Measurements from ENCODE around the gene RASL10A.

Gene RASL10A

GRCh38 chr22:29301716-29302401 is 13.6 kb downstream of the RASL10A start:
- no peak for DNase-seq

DNA sequence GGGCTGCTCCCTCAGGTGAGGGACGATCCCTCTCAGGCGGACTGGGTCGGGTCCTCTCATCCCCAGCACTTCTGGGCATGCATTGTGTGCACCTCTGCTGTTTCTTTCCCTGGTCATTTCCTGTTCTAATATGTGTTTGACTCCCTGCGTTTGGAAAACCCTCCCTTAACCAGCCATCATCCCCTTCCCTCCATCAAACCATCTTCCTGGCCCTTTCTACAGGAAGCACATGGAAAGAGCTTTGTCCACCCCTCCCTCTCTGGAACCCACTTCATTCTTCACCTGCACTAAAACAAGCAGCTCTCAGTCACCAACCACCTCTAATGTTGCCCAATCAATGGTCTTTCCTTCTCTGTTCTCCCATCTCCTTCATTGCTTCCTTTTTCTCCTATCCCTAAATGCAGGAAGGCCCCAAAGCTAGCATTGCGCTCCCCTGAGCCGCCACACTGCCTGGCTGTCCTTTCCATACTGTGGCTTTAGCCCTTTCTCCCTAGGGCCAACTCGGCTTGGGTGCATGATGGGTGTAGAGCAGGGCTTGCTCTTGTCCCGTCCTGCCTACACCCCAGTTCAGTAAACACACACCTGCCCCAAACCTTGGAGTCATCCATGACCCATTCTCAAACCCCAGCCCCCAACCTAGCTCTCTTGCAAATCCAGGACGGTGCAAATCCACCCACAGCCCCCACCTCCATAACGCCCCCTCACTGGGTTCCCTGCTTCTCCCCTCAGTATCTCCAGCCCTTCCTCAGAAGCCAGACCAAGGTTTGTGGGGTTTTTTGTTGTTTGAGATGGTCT is 14.5 kb downstream of the RASL10A start:
- no peak for DNase-seq

- DNase-seq, result no peak
These were observed 15.1 kb downstream of the RASL10A start for GRCh38 chr22:29300467-29300806.

GRCh38 chr22:29299136-29299900 is 16.2 kb downstream of the RASL10A start:
- no peak for DNase-seq

DNA sequence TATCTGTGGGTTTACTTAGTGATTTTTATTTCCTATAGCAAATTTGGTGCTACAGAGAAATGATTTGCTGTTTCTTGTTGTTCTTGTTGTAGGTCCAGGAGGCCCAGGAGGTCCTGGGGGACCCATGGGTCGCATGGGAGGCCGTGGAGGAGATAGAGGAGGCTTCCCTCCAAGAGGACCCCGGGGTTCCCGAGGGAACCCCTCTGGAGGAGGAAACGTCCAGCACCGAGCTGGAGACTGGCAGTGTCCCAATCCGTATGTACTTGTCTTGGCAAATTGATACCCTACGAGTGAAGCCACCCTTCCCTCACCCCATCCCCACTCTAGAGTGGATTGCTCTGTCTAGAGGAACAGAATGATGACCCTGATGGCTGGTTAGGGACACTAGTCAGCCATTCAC is 16.9 kb downstream of the RASL10A start:
- no peak for DNase-seq

GRCh38 chr22:29292379-29292778 is 23.1 kb downstream of the RASL10A start:
- no peak for DNase-seq

- no peak for DNase-seq
These were observed 24.3 kb downstream of the RASL10A start for GRCh38 chr22:29291215-29291614.

GRCh38 chr22:29290061-29290460 is 25.4 kb downstream of the RASL10A start:
- DNase-seq, result no peak

DNA sequence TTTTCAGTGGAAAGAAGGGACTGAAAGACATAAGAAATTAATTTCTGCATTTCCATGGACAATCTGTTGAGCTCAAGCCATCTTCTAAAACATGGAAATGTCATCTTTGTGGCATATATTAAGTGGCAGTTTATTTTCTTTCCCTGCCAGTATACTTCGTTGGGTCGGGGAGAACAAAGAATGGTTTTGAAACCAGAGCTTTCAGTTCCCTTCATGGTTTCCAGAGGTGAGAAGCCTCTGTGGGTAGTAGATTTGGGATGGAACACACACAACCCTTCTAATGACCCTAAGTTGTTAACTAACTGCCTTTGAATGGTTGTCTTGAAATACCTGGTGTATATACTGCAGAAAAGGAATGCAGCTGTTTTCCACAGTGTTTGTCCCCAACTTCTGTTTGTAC is 26.7 kb downstream of the RASL10A start:
- DNase-seq, result no peak

DNA sequence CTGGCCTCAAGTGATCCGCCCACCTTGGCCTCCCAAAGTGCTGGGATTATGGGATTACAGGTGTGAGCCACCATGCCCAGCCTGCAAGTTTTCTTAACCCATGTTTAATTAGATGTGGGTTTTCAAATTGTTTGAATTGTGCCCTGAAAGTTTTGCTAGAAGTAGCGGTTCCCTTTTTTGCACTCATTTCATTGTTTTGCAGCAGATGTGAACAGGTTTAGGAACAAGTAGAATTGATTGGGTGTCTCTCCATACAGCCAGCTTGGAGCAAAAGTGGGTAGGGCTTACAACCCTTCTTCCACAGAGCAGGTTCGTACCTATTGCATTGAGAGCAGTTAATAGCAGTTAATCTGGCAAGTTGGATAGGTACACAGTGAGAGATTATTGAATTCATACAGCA is 31.3 kb downstream of the RASL10A start:
- no peak for DNase-seq

DNA sequence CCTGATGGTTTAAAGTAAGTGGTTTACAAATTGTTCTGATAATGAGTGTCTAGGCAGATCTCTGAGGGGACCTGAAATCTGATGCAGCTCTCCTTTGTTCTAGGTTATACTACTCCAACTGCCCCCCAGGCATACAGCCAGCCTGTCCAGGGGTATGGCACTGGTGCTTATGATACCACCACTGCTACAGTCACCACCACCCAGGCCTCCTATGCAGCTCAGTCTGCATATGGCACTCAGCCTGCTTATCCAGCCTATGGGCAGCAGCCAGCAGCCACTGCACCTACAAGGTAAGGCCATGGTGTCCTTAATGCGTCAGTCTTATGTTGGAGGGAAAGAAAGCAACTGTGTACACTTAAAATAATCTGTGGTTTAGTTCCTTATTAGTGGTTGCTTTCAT is 37.6 kb downstream of the RASL10A start:
- DNase-seq, result no peak

DNA sequence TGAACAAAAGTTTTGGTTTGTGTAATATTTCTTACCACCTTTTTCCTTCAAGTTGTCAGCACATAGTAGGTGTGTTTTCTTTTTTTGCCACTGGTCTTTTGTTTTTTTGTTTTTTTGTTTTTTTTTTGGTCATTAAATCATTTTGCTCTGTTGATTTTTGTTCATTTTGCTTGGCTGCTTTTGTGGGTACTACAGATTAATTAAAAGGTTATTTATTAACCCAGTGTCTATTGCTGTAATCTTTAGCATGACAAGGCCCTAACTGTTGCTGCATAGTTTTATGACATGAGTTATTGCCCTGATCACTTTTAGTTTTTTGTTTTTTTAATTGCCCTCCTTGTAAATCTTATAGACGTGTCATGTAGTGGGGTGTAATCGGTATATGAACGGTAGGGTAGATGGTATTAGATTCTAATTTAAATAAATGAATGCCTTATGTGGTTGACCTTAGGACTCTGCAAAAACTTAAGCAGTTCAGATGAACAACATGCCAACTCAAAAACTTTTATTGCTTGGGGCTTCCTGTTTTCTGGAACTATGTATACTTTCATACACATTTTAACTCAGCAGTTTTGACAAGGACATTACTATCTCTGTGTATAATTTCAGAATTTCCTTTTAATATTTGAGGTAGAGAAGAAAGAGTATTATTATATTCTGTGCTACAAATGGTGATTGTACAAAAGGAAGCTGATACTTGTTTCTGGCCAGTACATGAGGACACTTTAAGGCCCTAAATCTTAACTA is 39.5 kb downstream of the RASL10A start:
- no peak for DNase-seq

DNA sequence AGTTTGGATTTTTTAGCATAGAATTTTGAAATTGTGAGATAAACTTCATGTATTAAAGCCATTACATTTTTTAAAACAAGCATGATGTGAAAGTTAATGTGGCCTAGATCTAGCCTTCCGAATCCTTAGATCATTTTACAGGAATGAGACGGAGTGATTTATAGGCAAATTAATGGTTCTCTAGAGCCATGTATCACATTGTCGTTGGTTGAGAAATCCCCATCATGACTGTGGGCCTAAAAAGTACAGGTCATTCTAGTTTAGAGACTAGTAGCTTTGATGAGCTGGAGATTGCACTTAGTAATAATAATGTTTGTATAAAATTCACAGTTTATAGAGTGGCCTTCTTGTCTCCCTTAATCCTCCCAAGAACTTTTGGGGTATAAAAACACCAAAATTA is 40.3 kb downstream of the RASL10A start:
- DNase-seq, result no peak

GRCh38 chr22:29272624-29273023 is 42.9 kb downstream of the RASL10A start:
- no peak for DNase-seq

GRCh38 chr22:29270475-29271271 is 44.8 kb downstream of the RASL10A start:
- peak; percentile 44 for DNase-seq

GRCh38 chr22:29269731-29270474 is 45.6 kb downstream of the RASL10A start:
- DNase-seq, result peak; percentile 32

GRCh38 chr22:29269230-29269604 is 46.3 kb downstream of the RASL10A start:
- peak; percentile 5 for DNase-seq

DNA sequence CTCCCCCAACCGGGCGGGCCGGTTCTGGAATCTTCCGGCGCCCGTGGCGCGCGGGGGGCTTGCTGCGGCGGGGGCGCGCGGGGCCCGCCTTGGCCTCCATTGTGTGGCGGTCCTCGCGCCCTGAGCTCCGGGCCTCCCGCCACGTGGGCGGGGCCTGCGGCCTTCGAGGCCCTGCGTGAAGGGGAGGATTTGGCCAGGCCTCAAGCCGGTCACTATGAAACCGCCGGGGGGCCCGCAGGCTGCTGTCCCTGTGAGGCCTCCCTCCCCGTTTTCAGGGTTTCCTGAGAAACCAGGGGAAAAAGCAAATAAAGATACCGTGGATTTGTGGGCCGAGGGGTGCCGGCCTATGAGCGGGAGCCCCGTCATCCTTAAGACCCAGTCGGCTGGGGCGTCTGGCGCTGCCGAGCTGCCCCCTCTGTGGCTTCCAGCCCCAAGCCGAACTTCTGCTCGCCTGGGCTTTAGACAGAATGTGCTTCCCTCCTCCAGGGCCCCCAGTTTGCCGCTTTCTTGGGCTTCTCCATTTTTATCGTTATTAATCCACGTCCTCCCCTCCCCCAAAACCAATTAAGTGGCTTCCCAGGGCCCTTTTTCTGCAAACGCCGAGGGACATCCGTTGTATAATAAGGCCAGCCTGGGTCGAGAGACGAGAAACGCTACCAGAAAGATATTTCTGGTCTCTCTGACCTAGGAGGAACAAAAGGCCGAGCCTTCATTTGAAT is 46.8 kb downstream of the RASL10A start:
- peak; percentile 58 for DNase-seq

- peak; percentile 98 for DNase-seq
These were observed 47.5 kb downstream of the RASL10A start, which contains the start of the genes EWSR1 and RHBDD3 for GRCh38 chr22:29267858-29268510. EWSR1 (plus strand) TSS chr22:29268268; CDS start chr22:29268337, 69 bp downstream. RHBDD3 (minus strand) TSS chr22:29267981; CDS start chr22:29265626, 2,355 bp downstream.

GRCh38 chr22:29267462-29267857 is 48.0 kb downstream of the RASL10A start:
- DNase-seq, result no peak

All from suppressor macrophage treated with lipopolysaccharide for 4 hours (primary cell).